GM23338 (cell line): ENCODE results near the gene C1orf21. TPM values are rescaled to one million over a fixed set of nuclear protein-coding genes. Genes with fewer than 3 reads are reported as not detected.

Experiments used
- ATAC-seq: fragments of 200-7000 bp; cut with Tn5 transposase; 3 replicates; pipeline ENCODE4 v1.9.1; 2020
- DNase-seq: peaks from one replicate; pipeline ENCODE4 v3.0.0-alpha.2; 2015; ENCODE audit warnings: low spot score
- H2AFZ ChIP-seq: fragments of 200-600 bp; sonication (generic); 2 replicates; pipeline ENCODE4 v1.8.0; 2016; ENCODE audit warnings: antibody characterized with exemption, mild to moderate bottlenecking, moderate library complexity
- H3F3A ChIP-seq: fragments of 200-600 bp; sonication (generic); replicated peaks from 2 replicates; pipeline ENCODE4 v1.8.0; 2017; ENCODE audit warnings: antibody characterized with exemption, mixed run types, low read depth
- H3K27ac ChIP-seq: fragments of 200-600 bp; sonication (generic); 2 replicates; pipeline ENCODE4 v1.6.1; 2016; ENCODE audit warnings: low read depth
- H3K27me3 ChIP-seq: fragments of 200-600 bp; sonication (generic); 2 replicates; pipeline ENCODE4 v1.8.0; 2016; ENCODE audit warnings: mild to moderate bottlenecking, mixed run types, moderate library complexity; ENCODE audit not compliant: insufficient read depth
- H3K36me3 ChIP-seq: fragments of 200-600 bp; sonication (generic); 2 replicates; pipeline ENCODE4 v1.8.0; 2016; ENCODE audit warnings: mild to moderate bottlenecking; ENCODE audit not compliant: insufficient read depth
- H3K4me1 ChIP-seq: fragments of 200-600 bp; sonication (generic); 2 replicates; pipeline ENCODE4 v1.8.0; 2016; ENCODE audit warnings: mild to moderate bottlenecking, moderate library complexity; ENCODE audit not compliant: insufficient read depth
- H3K4me2 ChIP-seq: fragments of 200-600 bp; sonication (generic); 2 replicates; pipeline ENCODE4 v1.7.1; 2017; ENCODE audit warnings: mixed run types
- H3K4me3 ChIP-seq: fragments of 200-600 bp; sonication (generic); 2 replicates; pipeline ENCODE4 v1.6.1; 2016; ENCODE audit warnings: mixed run types
- H3K79me2 ChIP-seq: fragments of 200-600 bp; sonication (generic); replicated peaks from 2 replicates; pipeline ENCODE4 v1.8.0; 2017; ENCODE audit warnings: mild to moderate bottlenecking; ENCODE audit not compliant: insufficient read depth
- H3K9me2 ChIP-seq: fragments of 200-600 bp; sonication (generic); 2 replicates; pipeline ENCODE4 v1.8.0; 2017; ENCODE audit not compliant: insufficient read depth
- H4K20me1 ChIP-seq: fragments of 200-600 bp; sonication (generic); replicated peaks from 2 replicates; pipeline ENCODE4 v1.8.0; 2017; ENCODE audit warnings: mild to moderate bottlenecking; ENCODE audit not compliant: insufficient read depth
- H3K27ac Mint-ChIP-seq: 2 replicates; pipeline ENCODE4 v1.8.0; 2020; ENCODE audit warnings: inconsistent platforms, mild to moderate bottlenecking, moderate library complexity, mixed read lengths
- H3K27me3 Mint-ChIP-seq: 3 replicates; pipeline ENCODE4 v1.8.0; 2022; ENCODE audit warnings: low read depth, mild to moderate bottlenecking, moderate library complexity, mixed read lengths, inconsistent platforms; ENCODE audit not compliant: insufficient read depth, poor library complexity
- H3K36me3 Mint-ChIP-seq: 3 replicates; pipeline ENCODE4 v1.8.0; 2021; ENCODE audit warnings: low read depth, mild to moderate bottlenecking, inconsistent platforms, moderate library complexity, mixed read lengths
- H3K4me1 Mint-ChIP-seq: 3 replicates; pipeline ENCODE4 v1.8.0; 2020; ENCODE audit warnings: mild to moderate bottlenecking, inconsistent platforms, mixed read lengths
- H3K4me3 Mint-ChIP-seq: 3 replicates; pipeline ENCODE4 v1.8.0; 2021; ENCODE audit warnings: moderate library complexity, mild to moderate bottlenecking, inconsistent platforms, mixed read lengths
- H3K9me3 Mint-ChIP-seq: 3 replicates; pipeline ENCODE4 v1.8.0; 2020; ENCODE audit warnings: moderate library complexity, mild to moderate bottlenecking, inconsistent platforms, mixed read lengths
- CREB1 ChIP-seq: fragments of 250-450 bp; sonication (Bioruptor Pico); IDR thresholded peaks from 2 replicates; pipeline ENCODE4 v1.5.0; 2020; ENCODE audit warnings: low read depth, mild to moderate bottlenecking, moderate library complexity
- ETS1 ChIP-seq: IDR thresholded peaks from 2 replicates; pipeline ENCODE4 v1.6.1; 2016; ENCODE audit warnings: antibody characterized with exemption
- JUNB ChIP-seq: IDR thresholded peaks from one replicate; pipeline ENCODE4 v1.6.1; 2016; ENCODE audit warnings: antibody characterized with exemption; ENCODE audit not compliant: unreplicated experiment
- NANOG ChIP-seq: IDR thresholded peaks from 2 replicates; pipeline ENCODE4 v1.6.1; 2016; ENCODE audit warnings: antibody characterized with exemption, borderline replicate concordance
- POLR2AphosphoS5 ChIP-seq: IDR thresholded peaks from 2 replicates; pipeline ENCODE4 v1.6.1; 2016; ENCODE audit warnings: antibody characterized with exemption, low read depth
- REST ChIP-seq: IDR thresholded peaks from one replicate; pipeline ENCODE4 v1.6.1; 2018; ENCODE audit warnings: antibody characterized with exemption; ENCODE audit not compliant: unreplicated experiment
- STAT1 ChIP-seq: IDR thresholded peaks from one replicate; pipeline ENCODE4 v1.6.1; 2016; ENCODE audit warnings: antibody characterized with exemption; ENCODE audit not compliant: unreplicated experiment
- ZNF114 ChIP-seq: fragments of 250-450 bp; sonication (Bioruptor Pico); IDR thresholded peaks from 2 replicates; pipeline ENCODE4 v1.5.0; 2020; ENCODE audit warnings: mild to moderate bottlenecking, moderate library complexity
- ZNF331 ChIP-seq: fragments of 250-450 bp; sonication (Bioruptor Pico); IDR thresholded peaks from 2 replicates; pipeline ENCODE4 v1.5.0; 2020; ENCODE audit warnings: low read depth, mild to moderate bottlenecking, moderate library complexity
- polyA plus RNA-seq: library from polyadenylated mRNA; unstranded; fragments of >200 nt; fragmentation: Nextera tagmentation; extraction: Ambion mirVana; gene quantifications from 2 replicates; pipeline ENCODE4 v1.2.1, GENCODE V29; 2016
- total RNA-seq: library from RNA; depleted of rRNA; stranded (reverse); fragments of >200 nt; shearing (Covaris generic); gene quantifications from 2 replicates; pipeline ENCODE4 v1.2.3, GENCODE V29; 2014
- TF ChIP-seq, protein P1 (sequence below): fragments of 250-450 bp; sonication (Bioruptor Pico); IDR thresholded peaks from 2 replicates; pipeline ENCODE4 v1.5.0; 2020; ENCODE audit warnings: mild to moderate bottlenecking, moderate library complexity

C1orf21 gene
- total and polyA plus RNA-seq, 2 experiments from 2014 or later, result 28.0 to 40.4 TPM

DNA sequence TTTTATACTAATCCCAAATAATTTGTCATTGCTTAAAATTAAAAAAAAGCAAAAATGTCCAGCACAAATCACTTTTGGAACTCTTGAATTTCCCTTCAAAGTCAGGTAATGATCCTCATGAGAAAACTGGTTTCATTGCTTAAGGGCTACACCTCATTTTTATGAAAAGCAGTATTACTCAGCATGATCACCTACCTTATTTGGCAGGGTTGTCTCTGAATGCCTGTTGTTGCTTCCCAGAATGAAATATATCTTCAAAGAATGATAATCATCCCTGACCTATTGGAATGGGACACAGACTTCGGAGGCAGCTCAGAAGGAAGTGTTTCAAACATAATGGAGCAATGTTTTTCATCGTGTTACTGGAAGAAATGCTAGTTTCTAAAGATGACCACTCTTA, 29.7 kb downstream of the C1orf21 start:
- H3K4me3 Mint-ChIP-seq, result no peak overlapping the region
- Histone ChIP-seq H2AFZ (no peak overlapping the region), H3K4me2 (no peak overlapping the region), H3K27me3 (no peaks in the 10 kb centered on the region), H3K4me3 (no peak overlapping the region), H3K9me2 (0 out of 2 replicates have a peak, but pooled peaks cover 3% of the 10 kb centered on the region), H3K27ac (no peak overlapping the region), H4K20me1 (0 out of 2 replicates have a peak, but pooled peaks cover 17% of the 10 kb centered on the region), H3K36me3 (no peaks in the 10 kb centered on the region), H3F3A (no peaks in the 10 kb centered on the region), H3K4me1 (peaks cover 45% of the 10 kb centered on the region), H3K79me2 (peaks cover 86% of the 10 kb centered on the region)
- no peak for DNase-seq
- ATAC-seq, result no peak
- no peaks in the 10 kb centered on the region for H3K27me3 Mint-ChIP-seq
- no peaks in the 10 kb centered on the region for H3K36me3 Mint-ChIP-seq
- H3K4me1 Mint-ChIP-seq, result peaks cover 23% of the 10 kb centered on the region
- TF ChIP-seq CREB1 (CRISPR knock-in tag) (no peak), NANOG (no peak), JUNB (no peak), ZNF114 (CRISPR knock-in tag) (no peak), REST (no peak), ZNF331 (no peak), ETS1 (no peak), POLR2AphosphoS5 (no peak), STAT1 (no peak)
- TF ChIP-seq, protein P1, sequence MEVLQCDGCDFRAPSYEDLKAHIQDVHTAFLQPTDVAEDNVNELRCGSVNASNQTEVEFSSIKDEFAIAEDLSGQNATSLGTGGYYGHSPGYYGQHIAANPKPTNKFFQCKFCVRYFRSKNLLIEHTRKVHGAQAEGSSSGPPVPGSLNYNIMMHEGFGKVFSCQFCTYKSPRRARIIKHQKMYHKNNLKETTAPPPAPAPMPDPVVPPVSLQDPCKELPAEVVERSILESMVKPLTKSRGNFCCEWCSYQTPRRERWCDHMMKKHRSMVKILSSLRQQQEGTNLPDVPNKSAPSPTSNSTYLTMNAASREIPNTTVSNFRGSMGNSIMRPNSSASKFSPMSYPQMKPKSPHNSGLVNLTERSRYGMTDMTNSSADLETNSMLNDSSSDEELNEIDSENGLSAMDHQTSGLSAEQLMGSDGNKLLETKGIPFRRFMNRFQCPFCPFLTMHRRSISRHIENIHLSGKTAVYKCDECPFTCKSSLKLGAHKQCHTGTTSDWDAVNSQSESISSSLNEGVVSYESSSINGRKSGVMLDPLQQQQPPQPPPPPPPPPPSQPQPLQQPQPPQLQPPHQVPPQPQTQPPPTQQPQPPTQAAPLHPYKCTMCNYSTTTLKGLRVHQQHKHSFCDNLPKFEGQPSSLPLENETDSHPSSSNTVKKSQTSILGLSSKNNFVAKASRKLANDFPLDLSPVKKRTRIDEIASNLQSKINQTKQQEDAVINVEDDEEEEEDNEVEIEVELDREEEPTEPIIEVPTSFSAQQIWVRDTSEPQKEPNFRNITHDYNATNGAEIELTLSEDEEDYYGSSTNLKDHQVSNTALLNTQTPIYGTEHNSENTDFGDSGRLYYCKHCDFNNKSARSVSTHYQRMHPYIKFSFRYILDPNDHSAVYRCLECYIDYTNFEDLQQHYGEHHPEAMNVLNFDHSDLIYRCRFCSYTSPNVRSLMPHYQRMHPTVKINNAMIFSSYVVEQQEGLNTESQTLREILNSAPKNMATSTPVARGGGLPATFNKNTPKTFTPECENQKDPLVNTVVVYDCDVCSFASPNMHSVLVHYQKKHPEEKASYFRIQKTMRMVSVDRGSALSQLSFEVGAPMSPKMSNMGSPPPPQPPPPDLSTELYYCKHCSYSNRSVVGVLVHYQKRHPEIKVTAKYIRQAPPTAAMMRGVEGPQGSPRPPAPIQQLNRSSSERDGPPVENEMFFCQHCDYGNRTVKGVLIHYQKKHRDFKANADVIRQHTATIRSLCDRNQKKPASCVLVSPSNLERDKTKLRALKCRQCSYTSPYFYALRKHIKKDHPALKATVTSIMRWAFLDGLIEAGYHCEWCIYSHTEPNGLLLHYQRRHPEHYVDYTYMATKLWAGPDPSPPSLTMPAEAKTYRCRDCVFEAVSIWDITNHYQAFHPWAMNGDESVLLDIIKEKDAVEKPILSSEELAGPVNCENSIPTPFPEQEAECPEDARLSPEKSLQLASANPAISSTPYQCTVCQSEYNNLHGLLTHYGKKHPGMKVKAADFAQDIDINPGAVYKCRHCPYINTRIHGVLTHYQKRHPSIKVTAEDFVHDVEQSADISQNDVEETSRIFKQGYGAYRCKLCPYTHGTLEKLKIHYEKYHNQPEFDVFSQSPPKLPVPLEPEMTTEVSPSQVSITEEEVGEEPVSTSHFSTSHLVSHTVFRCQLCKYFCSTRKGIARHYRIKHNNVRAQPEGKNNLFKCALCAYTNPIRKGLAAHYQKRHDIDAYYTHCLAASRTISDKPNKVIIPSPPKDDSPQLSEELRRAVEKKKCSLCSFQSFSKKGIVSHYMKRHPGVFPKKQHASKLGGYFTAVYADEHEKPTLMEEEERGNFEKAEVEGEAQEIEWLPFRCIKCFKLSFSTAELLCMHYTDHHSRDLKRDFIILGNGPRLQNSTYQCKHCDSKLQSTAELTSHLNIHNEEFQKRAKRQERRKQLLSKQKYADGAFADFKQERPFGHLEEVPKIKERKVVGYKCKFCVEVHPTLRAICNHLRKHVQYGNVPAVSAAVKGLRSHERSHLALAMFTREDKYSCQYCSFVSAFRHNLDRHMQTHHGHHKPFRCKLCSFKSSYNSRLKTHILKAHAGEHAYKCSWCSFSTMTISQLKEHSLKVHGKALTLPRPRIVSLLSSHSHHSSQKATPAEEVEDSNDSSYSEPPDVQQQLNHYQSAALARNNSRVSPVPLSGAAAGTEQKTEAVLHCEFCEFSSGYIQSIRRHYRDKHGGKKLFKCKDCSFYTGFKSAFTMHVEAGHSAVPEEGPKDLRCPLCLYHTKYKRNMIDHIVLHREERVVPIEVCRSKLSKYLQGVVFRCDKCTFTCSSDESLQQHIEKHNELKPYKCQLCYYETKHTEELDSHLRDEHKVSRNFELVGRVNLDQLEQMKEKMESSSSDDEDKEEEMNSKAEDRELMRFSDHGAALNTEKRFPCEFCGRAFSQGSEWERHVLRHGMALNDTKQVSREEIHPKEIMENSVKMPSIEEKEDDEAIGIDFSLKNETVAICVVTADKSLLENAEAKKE (CRISPR knock-in tag), result no peak
- H3K27ac Mint-ChIP-seq, result no peak overlapping the region
- no peaks in the 10 kb centered on the region for H3K9me3 Mint-ChIP-seq
